ENCODE measurements around the gene ATP5F1D. TPM values are rescaled to one million over a fixed set of nuclear protein-coding genes. Genes with fewer than 3 reads are reported as not detected.

The ATP5F1D gene
- total RNA-seq, 4 donors from 2014 or later = 47.9 to 118 (median 66.1) TPM

DNA sequence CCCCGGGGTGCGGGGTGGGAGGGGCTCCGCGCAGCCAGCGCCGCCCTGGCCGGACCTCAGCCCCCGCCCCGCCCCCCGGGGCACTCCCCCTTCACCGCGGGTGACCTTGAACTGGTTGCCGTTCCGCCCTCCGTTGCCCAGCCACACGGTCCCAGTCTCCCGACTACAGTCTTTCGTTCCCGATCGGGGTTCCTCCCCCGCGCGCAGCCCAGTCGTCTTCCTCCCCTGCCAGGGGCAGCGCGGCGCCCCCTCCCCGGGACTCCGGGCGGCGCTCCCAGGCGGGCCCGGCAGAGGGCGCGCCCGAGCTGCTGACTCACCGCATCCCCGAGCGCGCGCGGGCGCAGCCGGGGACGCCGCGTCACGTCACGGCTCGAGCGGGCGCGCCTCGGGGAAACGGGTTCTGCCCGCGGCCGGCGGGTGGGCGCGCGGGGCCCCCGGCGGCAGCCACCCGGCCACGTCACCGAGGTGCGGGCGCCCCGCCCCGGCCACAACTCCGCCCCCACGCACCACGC, 7.3 kb downstream of the ATP5F1D start:
- TF ChIP-seq, protein P1, sequence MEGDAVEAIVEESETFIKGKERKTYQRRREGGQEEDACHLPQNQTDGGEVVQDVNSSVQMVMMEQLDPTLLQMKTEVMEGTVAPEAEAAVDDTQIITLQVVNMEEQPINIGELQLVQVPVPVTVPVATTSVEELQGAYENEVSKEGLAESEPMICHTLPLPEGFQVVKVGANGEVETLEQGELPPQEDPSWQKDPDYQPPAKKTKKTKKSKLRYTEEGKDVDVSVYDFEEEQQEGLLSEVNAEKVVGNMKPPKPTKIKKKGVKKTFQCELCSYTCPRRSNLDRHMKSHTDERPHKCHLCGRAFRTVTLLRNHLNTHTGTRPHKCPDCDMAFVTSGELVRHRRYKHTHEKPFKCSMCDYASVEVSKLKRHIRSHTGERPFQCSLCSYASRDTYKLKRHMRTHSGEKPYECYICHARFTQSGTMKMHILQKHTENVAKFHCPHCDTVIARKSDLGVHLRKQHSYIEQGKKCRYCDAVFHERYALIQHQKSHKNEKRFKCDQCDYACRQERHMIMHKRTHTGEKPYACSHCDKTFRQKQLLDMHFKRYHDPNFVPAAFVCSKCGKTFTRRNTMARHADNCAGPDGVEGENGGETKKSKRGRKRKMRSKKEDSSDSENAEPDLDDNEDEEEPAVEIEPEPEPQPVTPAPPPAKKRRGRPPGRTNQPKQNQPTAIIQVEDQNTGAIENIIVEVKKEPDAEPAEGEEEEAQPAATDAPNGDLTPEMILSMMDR (IDR thresholded peaks at IDR 0.05; ENCODE audit: low read depth) = no peak

DNA sequence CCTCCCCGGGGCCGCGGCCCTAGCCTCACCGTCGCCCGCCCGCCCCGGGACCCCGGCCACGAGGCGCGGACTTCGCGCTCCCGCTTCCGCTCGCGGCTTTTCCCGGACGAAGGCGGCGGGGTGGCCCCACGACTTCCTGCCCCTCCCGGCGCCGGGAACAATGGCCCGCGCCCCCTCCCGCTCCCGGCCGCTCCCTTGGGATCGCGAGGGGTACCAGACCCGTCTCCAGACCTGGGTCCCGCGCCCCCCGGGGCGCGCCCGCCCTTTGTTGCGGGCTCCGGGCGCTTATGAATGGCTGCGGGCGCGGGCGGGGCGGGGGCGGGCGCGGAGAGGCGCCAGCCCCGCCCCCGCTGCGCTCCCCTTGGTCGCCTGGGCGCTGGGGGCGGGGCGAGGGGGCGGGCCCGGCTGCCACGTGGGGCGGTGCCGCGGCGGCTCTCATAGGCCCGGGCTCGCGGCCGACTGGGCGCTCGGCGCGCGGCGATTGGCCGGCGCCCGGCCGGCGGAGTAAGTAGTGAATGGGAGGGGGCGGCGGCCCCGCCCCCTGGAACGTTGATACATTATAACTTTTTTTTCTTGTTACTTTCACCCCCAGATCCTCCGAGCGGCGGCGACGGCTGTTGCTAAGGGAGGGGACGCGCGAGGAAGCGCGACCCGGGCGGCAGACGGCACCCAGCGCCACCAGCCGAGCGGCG, 7.9 kb downstream of the ATP5F1D start:
- TF ChIP-seq, protein P1 (IDR thresholded peaks at IDR 0.05; ENCODE audit: low read depth) = no peak

DNA sequence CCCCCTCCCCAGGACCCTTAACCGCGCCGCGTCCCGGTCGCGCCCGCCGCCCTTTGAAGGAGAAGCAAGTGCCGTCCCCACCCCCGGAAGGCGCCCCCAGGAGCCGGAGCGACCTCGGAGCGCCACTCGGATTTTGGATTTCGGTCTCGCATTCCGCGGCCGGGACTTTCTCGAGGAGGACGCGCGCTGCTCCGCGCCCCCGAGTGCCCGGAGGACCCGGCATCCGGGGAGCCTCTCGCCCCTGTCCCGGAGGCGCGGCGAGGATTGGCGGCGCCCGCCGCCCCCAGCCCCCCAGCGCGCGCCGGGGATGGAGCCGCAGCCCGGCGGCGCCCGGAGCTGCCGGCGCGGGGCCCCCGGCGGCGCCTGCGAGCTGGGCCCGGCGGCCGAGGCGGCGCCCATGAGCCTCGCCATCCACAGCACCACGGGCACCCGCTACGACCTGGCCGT, 8.5 kb downstream of the ATP5F1D start:
- TF ChIP-seq, protein P1 (IDR thresholded peaks at IDR 0.05; ENCODE audit: low read depth) = no peak

DNA sequence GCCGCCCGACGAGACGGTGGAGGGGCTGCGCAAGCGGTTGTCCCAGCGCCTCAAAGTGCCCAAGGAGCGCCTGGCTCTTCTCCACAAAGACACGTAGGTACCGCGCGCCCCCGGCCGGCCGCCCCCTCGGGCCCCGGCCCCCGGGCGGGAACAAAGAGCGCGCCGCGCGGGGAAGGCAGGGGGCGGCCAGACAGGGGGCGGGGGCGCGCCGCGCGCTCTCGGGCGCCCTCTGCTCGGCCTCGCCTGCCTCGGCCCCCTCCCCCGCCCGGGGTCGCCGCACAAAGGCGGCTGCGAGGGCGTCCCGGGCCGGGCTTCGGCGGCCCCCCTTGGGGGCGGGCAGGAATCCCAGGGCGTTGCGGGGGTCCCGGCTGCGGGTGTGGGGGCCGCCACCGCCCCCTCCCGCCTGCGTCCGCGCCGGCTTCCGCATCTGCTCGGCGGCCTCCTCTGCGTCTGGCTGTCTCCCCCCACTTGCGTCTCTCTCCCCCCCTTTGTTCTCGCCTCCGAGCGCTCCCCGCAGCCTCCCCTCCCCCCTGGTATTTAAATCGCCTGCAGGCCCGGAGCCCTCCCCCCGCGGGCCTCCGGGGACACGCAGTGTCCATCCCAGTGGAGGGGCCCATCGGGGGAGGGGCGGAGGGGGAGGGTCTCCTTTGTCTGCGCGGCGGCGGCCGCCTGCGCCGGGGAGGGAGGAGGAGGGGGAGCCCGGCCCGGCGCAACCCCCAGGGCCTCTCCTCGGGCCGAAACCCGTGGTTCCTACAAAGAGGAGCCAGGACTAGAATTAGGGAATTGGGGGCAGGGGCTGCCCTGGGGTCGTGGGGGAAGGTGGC, 9.1 kb downstream of the ATP5F1D start:
- TF ChIP-seq, protein P1 (IDR thresholded peaks at IDR 0.05; ENCODE audit: low read depth) = no peak

DNA sequence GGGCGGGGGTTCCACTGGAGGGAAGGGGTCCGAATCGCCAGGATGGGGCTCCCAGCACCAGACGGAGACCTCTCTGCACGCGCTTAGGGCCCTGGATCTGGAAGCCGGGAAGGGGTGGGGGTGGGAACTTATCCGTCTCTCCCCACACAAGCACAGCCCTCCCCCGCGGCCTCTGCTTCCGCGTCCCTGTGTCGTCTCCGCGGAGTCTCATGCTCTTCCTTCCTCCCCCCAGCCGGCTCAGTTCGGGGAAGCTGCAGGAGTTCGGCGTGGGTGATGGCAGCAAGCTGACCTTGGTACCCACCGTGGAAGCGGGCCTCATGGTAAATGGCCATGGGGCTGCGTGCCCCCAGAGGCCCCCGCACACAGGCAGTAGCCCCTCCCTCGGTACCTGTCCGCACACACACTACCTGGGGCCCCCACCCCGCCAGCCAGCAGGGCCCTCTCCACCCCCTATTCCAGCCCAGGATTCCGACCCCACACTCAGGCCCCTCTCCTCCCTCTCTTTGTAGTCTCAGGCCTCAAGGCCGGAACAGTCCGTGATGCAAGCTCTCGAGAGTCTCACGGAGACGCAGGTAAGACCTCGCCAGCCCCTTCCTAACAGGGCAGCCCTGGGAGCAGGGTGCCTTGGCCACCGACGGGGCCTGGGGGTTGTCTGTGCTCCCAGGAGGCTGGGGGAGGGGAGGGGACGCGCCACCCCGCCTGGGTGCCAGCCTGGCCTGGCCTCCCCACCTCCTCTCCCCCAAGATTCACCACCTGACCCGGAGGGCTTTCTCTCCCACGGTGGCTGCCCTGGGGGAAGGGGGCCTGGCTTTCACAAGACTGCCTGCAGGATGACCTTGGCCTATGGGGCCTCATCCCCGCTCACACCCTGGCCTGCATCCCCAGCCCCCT, 10.0 kb downstream of the ATP5F1D start:
- TF ChIP-seq, protein P1 (IDR thresholded peaks at IDR 0.05; ENCODE audit: low read depth) = no peak

DNA sequence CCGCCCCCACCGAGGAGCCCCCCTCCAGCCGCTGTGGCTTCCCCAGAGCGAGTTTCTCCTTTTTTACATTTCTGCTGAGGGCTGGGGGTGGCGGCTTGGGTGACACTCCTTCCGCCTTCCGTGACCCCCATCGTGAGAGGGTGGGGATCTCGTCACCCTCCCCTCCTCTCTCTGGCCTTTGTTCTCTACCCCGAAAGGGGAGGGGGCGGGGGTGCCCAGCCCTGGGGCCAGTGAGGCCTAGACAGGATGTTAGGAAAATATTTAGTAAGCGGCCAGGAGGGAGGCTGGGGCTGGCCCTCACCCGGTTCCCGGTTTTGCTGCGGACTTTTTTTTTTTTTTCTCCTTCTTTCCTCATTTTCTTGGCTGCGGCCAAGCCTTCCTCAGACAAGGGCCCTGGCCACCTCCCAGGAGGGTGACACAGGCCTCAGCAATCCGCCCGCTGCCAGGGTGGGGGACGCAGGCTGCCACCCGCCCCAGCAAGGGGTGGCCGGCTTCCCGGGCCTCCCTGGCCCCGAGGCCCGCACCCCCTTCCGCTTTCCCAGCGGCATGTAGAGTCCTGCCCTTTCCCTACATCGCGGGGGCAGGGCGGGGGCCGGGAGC, 10.8 kb downstream of the ATP5F1D start:
- TF ChIP-seq, protein P1 (IDR thresholded peaks at IDR 0.05; ENCODE audit: low read depth) = no peak
